ENCODE data around the gene CARMIL1.

The CARMIL1 gene

GRCh38 chr6:25446830-25447569 lies 167.8 kb downstream of the CARMIL1 start:
- DNase-seq (ENCODE audit: low read depth): no peak

GRCh38 chr6:25447570-25447929 lies 168.4 kb downstream of the CARMIL1 start:
- no peak for DNase-seq (ENCODE audit: low read depth)

GRCh38 chr6:25448965-25449538 lies 169.9 kb downstream of the CARMIL1 start:
- no peak for DNase-seq (ENCODE audit: low read depth)

- no peak for DNase-seq (ENCODE audit: low read depth)
These were observed 170.6 kb downstream of the CARMIL1 start for GRCh38 chr6:25449774-25450173.

- DNase-seq (ENCODE audit: low read depth): no peak
These were observed 171.5 kb downstream of the CARMIL1 start for GRCh38 chr6:25450469-25451198.

- no peak for DNase-seq (ENCODE audit: low read depth)
These were observed 172.9 kb downstream of the CARMIL1 start for GRCh38 chr6:25452031-25452430.

- no peak for DNase-seq (ENCODE audit: low read depth)
These were observed 174.1 kb downstream of the CARMIL1 start for GRCh38 chr6:25453288-25453687.

GRCh38 chr6:25454136-25454535 lies 175.0 kb downstream of the CARMIL1 start:
- no peak for DNase-seq (ENCODE audit: low read depth)

GRCh38 chr6:25456249-25457040 lies 177.3 kb downstream of the CARMIL1 start:
- DNase-seq (ENCODE audit: low read depth): no peak

- no peak for DNase-seq (ENCODE audit: low read depth)
These were observed 178.3 kb downstream of the CARMIL1 start for GRCh38 chr6:25457516-25457915.

- DNase-seq (ENCODE audit: low read depth): peak; percentile 79
These were observed 179.3 kb downstream of the CARMIL1 start for GRCh38 chr6:25458485-25458884.

- DNase-seq (ENCODE audit: low read depth): no peak
These were observed 183.2 kb downstream of the CARMIL1 start for GRCh38 chr6:25462235-25462897.

- no peak for DNase-seq (ENCODE audit: low read depth)
These were observed 184.3 kb downstream of the CARMIL1 start for GRCh38 chr6:25463441-25463840.

- DNase-seq (ENCODE audit: low read depth): no peak
These were observed 185.1 kb downstream of the CARMIL1 start for GRCh38 chr6:25464225-25464624.

- no peak for DNase-seq (ENCODE audit: low read depth)
These were observed 186.8 kb downstream of the CARMIL1 start for GRCh38 chr6:25465941-25466340.

- DNase-seq (ENCODE audit: low read depth): no peak
These were observed 189.7 kb downstream of the CARMIL1 start for GRCh38 chr6:25468881-25469280.

GRCh38 chr6:25469797-25470388 lies 190.7 kb downstream of the CARMIL1 start:
- no peak for DNase-seq (ENCODE audit: low read depth)

GRCh38 chr6:25472306-25472705 lies 193.1 kb downstream of the CARMIL1 start:
- DNase-seq (ENCODE audit: low read depth): peak; percentile 10

GRCh38 chr6:25472906-25473305 lies 193.7 kb downstream of the CARMIL1 start:
- no peak for DNase-seq (ENCODE audit: low read depth)

- no peak for DNase-seq (ENCODE audit: low read depth)
These were observed 194.3 kb downstream of the CARMIL1 start for GRCh38 chr6:25473447-25473846.

GRCh38 chr6:25476126-25476525 lies 197.0 kb downstream of the CARMIL1 start:
- DNase-seq (ENCODE audit: low read depth): peak; percentile 49

Measured in ELR (cell line).